K562 (cell line): ENCODE results near the gene NR0B2.

Experiments used
- BACH1 ChIP-seq: fragments of 200-800 bp; sonication (Bioruptor generic); IDR thresholded peaks from 2 replicates; pipeline ENCODE4 v1.6.1; 2016; ENCODE audit warnings: missing genetic modification characterization, missing compliant biosample characterization
- CTCF ChIP-seq, 3 experiments: IDR thresholded peaks in 2 of 3; conservative IDR thresholded peaks in 1 of 3; 2 replicates each; pipeline ENCODE4 v1.5.1; 2011 to 2012; ENCODE audit warnings: low read length in 3 of 3, mild to moderate bottlenecking in 3 of 3, control low read depth in 2 of 3, improper control_type of control experiment in 1 of 3, inconsistent platforms in 1 of 3, low read depth in 1 of 3, mixed read lengths in 1 of 3, moderate library complexity in 1 of 3; ENCODE audit not compliant: insufficient read depth in 2 of 3
- FOXK2 ChIP-seq, 2 experiments: fragments of 450-650 bp; IDR thresholded peaks in 1 of 2; conservative IDR thresholded peaks in 1 of 2; 2 replicates each; pipeline ENCODE4 v1.6.1; 2016; ENCODE audit warnings: low read depth in 2 of 2, mild to moderate bottlenecking in 1 of 2
- KDM5B ChIP-seq: fragments of 200-600 bp; sonication (generic); IDR thresholded peaks from 2 replicates; pipeline ENCODE4 v1.6.1; 2012; ENCODE audit warnings: low read depth, mild to moderate bottlenecking, moderate library complexity, low read length, control low read depth, inconsistent platforms; ENCODE audit not compliant: insufficient replicate concordance
- LARP7 ChIP-seq: fragments of 450-650 bp; IDR thresholded peaks from 2 replicates; pipeline ENCODE4 v1.6.1; 2016
- NFYB ChIP-seq: IDR thresholded peaks from 2 replicates; pipeline ENCODE4 v1.6.1; 2011; ENCODE audit warnings: mild to moderate bottlenecking, moderate library complexity; ENCODE audit not compliant: insufficient read length; ENCODE audit errors: extremely low read depth
- PHF8 ChIP-seq: fragments of 200-600 bp; sonication (generic); IDR thresholded peaks from 2 replicates; pipeline ENCODE4 v1.6.1; 2012; ENCODE audit warnings: mixed run types, mild to moderate bottlenecking, inconsistent platforms, low read length, moderate library complexity, borderline replicate concordance
- POLR2A ChIP-seq: fragments of 450-650 bp; conservative IDR thresholded peaks from 2 replicates; pipeline ENCODE4 v1.6.1; 2016
- TAL1 ChIP-seq: fragments of 450-650 bp; IDR thresholded peaks from 2 replicates; pipeline ENCODE4 v1.6.1; 2016; ENCODE audit warnings: mild to moderate bottlenecking
- ZBTB43 ChIP-seq: sonication (generic); formaldehyde crosslinking; IDR thresholded peaks from 2 replicates; pipeline ENCODE4 v1.8.0; 2023; ENCODE audit warnings: mild to moderate bottlenecking, missing genetic modification reagents
- ZNF174 ChIP-seq: fragments of 250-450 bp; sonication (Bioruptor Pico); IDR thresholded peaks from 2 replicates; pipeline ENCODE4 v1.4.0; 2020; ENCODE audit warnings: mild to moderate bottlenecking

GRCh38 chr1:26936823-26937222 is 23.0 kb upstream of the NR0B2 start:
- TF ChIP-seq BACH1 (tag) (no peak), POLR2A (no peak), CTCF (IDR thresholded peaks at IDR 0.05 in 2 of 3, conservative IDR thresholded peaks at IDR 0.05 in 1 of 3; ENCODE audit: insufficient read depth in 2 of 3, low read depth in 1 of 3, low read length in 3 of 3) (no peak), TAL1 (no peak), NFYB (no peak), LARP7 (no peak), FOXK2 (conservative IDR thresholded peaks at IDR 0.05 in 1 of 2, IDR thresholded peaks at IDR 0.05 in 1 of 2; ENCODE audit: low read depth in 2 of 2) (no peak), PHF8 (no peak), KDM5B (no peak), ZBTB43 (CRISPR knock-in tag) (no peak), ZNF174 (CRISPR knock-in tag) (no peak)
